Mesenteric fat pad (tissue), 1 donor: ENCODE measurements around the gene CCSER1. TPM values are rescaled to one million over a fixed set of nuclear protein-coding genes. Genes with fewer than 3 reads are reported as not detected.
"Not testable (repeated sequence)": the region's sequence is repeated elsewhere in the genome, so short reads cannot be mapped to it uniquely, and the experiment has no call there.

Experiments used
- DNase-seq: peaks from one replicate; pipeline ENCODE4 v3.0.0-alpha.2; 2020; ENCODE audit warnings: low spot score
- total RNA-seq: library from RNA; stranded (reverse); fragmentation: NEBNext Ultra II Directional; extraction: Animal tissue kit (Norgen Biotek cat#: 25700); gene quantifications from one replicate; pipeline ENCODE4 v1.2.1, GENCODE V29; 2021
- donor health status: DM: yes; HTN: yes; CAD: no.

Gene CCSER1
- total RNA-seq, 1 donor from 2014 or later = 9.7 TPM

DNA sequence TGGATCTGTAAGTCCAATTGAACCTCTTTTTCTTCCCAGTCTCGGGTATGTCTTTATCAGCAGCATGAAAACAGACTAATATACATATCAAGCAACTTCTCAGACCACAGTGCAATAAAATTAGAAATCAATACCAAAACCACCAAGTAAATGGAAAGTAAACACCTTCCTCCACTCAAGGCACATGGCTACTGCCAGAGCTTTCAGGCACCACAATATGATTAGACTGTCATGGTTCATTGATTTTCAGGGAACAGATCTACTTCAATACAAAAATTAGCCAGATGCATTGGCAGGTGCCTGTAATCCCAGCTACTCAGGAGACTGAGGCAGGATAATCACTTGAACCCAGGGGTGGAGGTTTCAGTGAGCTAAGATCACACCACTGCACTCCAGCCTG, 776.2 kb downstream of the CCSER1 start:
- not testable (repeated sequence) for DNase-seq

DNA sequence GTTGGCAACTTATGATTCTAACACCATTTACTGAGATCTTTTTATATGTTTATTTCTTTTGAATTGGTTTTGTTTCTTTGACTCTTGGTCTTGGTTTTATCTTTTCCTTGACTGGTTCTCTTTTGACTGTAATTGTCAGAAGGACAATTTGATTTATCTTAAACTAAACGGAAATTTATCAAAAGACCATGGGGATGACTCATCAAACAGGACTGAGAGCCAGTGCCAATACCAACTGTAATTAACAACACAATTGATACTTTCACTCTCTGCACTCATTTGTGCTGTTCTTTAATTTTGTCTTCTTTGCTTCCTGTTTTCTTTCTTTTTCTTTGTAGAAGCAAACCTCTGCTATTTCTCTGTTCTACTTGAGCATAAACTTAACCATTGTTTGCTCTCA, 776.8 kb downstream of the CCSER1 start:
- no peak for DNase-seq

DNA sequence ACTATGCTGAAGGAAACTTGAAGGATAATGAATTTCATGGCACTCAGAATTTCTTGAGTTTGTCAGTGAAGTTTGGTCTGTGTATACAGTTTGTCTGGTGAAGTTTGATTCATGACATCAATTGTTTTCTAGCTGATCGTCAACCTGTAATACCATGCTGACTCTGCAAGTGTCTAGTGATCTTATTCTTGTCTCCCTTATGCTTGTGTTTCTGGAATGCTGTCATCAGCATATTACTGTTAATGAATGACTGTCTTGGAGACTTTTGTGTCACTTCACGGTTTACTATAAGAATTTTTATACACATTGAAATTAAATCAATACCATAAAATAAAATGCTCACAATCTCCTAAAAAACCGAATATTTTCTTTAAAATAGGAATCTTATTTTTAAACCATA, 779.0 kb downstream of the CCSER1 start:
- DNase-seq = no peak

DNA sequence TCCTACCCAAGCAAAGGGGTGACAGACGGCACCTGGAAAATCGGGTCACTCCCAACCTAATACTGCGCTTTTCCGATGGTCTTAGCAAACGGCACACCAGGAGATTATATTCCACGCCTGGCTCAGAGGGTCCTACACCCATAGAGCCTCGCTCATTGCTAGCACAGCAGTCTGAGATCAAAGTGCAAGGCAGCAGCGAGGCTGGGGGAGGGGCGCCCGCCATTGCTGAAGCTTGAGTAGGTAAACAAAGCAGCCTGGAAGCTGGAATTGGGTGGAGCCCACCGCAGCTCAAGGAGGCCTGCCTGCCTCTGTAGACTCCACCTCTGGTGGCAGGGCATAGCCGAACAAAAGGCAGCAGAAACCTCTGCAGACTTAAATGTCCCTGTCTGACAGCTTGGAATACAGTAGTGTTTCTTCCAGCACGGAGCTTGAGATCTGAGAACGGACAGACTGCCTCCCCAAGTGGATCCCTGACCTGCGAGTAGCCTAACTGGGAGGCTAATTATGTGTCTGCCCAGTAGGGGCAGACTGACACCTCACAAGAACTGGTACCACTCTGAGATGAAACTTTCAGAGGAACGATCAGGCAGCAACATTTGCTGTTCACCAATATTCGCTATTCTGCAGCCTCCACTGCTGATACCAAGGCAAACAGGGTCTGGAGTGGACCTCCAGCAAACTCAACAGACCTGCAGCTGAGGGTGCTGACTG, 784.7 kb downstream of the CCSER1 start:
- not testable (repeated sequence) for DNase-seq

DNA sequence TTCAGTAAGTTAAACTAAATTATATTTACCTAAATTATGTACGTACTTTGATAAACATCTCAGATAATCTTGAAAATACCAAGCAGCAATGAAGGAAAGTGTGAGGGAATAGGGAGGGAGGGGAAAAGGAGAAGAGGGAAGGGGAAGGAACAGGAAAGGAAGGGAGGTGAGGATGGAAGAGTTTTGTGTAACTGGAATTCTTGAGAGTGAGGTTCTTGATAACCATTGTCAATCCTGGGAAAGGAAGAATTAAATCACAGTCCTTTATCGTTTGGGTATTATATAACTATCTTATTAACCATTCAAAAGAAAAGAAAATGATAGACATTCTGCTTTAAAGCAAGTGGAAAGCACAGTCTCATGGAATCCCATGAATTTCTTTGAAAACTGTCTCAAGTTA, 795.0 kb downstream of the CCSER1 start:
- DNase-seq = no peak

DNA sequence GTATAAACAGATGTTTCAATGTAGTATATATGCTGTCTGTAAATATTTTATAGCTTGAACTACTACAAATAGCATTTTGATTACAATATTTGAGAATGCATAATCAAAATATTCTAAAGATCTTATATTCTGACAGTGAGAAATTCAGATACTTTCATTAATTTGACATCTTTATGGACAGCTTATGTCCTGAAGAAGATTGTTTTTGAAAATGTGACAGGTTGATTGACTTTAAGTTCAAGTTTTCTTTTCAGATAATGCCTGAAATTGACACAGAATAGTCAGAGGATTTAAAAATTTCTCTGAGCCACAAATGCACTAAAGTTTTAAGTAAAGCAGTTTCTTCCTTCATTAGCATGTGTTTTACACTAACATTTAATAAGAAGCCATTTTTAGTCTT, 799.8 kb downstream of the CCSER1 start:
- DNase-seq = no peak

DNA sequence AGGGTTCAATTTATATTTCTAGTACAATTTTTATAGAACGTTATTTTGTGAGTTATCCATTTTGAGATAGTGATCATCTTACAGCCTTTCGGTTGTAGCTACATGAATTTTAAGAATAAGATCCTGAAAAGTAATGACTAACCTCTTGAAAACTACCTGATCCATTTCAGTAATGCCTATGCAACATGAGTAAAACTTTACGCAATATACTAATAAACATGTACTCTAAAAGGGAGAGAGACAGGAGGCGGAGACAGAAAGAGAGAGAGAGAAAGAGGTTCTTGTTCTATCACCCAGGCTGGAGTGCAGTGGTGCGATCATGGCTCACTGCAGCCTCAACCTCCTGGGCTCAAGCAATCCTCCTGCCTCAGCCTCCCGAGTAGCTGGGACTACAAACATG, 816.1 kb downstream of the CCSER1 start:
- no peak for DNase-seq

DNA sequence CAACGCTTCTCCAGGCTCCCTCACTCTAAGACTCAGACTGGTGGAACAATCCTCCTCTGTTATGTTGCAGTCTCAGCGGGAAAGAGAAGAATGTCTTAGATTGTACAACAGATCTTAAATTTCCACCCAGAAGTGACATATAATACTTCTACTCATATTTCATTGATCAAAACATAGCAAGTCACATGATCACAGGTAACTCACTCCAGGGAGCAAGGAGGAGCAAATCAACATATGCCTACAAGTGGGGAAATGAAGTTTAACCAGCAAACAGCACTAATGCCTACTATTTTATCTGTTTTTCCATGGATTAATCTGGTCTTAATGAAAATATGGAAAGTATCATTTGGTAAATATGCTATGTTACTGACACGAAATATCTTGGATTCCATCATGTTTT, 819.8 kb downstream of the CCSER1 start:
- no peak for DNase-seq

DNA sequence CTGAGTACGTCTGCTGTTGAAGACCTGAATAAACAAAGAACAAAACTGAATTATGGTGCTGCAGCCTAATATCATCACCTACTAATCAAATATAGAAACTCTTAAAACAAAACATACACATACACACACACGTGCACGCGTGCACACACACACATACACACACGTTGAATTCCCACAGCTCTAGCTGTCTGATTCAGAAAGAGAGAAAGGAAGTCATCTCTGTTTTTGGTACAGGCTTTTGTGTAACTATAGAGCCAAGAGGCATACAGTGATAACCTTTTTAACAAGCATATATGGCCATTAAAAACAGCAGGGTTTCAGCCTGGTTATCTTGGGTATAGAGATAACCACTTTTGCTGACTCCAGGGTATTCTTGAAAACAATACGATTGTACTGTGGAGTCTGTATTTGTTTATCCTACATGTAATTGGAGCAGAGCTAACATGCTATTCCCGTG, 823.2 kb downstream of the CCSER1 start:
- DNase-seq = no peak

DNA sequence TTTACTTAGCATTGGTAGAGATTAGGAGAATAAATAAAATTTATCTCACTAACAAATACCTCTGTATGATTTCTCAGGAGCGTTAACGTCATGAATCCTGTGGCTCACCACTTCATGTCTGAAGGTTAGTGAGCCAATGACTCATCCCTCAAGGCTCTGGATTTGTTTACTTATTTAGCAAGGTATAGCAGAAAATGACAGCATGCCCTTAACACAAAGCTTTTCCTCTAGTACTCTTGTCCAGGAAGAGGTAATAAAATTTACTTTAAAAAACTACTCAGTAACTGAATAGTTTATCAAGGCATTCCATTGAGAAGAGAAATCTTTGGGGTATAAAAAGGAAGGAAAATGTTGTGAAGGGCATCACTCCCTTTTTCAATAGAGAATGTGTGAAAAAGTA, 823.8 kb downstream of the CCSER1 start:
- DNase-seq = no peak

DNA sequence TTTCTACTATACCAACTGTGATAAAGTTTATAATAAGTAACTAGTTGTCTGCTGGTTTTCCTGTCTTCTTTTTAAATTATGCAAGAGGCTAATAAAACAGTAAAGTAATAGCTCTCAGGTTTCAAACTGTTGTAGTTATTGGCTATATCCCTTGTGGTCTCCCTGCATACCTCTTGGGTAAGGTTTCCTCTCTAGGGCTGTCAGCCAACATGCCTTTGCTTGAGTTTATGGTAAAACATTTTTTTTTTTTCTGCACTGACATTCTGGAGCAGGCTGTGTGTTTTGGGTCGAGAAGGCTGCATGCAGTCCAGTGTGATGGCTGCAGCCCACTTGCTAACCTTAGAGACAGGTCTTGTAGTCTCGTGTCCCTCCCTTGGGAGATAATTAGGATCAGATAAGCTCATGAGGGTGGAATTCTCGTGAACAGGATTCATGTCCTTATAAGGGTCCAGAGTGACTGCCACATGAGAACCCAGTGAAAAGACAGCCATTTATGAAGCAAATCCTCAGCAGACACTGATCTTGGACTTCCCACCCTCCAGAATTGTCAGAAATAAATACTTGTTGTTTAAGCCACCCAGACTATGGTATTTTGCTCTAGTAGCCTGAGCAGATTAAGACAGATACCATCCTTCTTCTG, 831.2 kb downstream of the CCSER1 start:
- DNase-seq = no peak

DNA sequence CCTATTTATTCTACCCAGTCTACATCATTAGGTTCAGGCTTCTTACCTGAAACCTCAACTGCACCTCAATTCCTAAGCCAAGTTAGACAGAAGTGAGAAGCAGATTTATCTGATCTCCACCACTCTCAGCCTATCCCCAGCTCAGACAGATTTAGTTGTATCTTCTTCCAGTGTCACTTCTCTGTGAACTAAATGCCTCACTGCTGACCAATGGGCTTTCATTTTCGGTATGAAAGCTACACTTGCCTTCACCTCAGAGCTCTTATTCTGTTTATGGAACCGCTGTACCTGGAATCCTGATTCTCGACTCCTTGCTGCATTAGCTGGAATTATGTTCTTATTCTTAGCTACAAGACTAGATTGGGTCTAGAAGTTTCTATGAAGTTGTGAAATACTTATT, 833.2 kb downstream of the CCSER1 start:
- DNase-seq = no peak

DNA sequence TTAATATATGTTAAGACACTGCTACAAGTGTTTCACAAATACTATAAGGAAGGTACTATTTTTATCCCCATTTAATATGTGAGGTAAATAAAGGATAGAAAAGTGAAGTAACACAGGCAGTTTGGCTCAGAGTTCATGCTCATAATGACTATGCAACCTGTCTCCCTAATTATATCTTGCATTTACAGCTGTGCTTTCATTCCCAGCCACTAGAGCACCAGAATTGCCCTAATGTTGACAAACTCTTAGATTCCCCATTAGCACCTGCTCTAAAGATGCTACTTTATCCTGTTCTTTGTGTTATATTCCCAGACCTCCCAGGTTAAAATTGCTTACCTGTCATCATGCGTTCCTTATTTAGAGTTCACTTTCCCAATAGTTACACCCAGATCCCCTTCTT, 833.6 kb downstream of the CCSER1 start:
- no peak for DNase-seq

DNA sequence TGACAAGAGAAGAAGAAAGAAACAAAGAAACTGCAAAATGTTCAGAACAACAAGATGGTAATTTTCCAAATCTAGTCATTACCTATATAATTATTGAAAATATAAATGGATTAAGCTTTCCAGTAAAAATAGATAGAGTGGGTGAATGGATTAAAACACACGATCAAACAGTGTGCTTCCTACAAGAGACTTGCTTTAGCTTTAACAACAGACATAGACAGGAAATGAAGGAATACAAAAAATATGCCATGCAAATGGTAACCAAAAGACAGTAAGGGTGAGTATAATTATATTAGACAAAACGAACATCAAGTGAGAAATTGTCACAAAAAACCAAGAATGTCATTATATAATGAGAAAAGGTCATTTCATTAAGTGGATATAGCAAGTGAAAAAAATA, 842.8 kb downstream of the CCSER1 start:
- DNase-seq = no peak

DNA sequence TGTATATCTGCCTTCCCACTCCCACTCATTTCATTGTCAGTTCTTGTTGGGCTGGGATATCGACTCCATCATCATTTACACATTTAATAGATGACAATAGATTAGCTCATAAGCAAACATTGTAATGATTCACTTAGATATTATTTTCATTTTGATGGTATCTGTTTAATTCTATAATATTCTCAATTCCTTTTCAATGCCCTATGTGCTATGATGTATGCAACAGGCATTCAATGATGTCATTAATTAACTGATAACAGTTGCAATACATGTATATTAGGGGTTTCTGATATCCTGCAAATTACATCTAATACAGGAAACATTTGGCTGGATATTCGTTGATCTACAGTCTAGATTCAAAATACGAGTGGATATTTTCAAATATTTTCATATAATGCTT, 850.5 kb downstream of the CCSER1 start:
- DNase-seq = no peak

DNA sequence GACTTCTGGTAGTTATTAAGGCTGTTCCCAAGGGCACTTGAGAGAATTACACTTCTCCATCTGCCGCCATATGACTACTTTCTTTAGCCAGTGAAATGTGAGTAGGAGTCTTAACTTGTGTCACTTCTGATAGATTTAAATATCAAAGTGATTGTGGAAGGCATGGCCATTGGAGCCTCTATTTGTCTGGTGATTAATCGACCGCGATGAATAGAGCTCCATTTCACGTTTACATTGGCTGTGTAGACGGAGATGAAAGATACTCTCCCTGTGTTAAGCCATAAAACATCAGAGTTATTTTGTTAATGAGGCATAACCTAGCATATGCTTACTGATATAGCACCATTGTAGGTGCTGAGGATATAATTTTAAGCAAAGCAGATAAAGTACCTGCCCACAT, 852.4 kb downstream of the CCSER1 start:
- DNase-seq = no peak

DNA sequence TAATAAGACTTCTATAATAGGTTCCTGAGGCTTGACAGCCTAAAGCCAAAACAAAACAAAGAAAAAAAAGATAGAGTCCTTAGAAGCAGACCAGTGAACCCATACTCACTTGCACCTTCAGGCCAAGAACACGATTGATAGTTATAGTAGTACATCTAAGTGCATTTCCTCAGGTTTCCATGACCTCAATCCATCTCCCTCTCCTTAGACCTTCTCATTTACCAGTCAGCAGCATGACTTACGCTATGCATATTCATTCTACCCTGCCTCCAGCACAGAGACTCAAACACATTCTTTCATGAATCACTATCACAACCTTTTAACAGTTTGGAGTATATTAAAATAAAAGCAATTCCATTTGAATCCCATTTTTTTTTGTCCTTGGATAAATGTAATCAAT, 855.6 kb downstream of the CCSER1 start:
- no peak for DNase-seq

DNA sequence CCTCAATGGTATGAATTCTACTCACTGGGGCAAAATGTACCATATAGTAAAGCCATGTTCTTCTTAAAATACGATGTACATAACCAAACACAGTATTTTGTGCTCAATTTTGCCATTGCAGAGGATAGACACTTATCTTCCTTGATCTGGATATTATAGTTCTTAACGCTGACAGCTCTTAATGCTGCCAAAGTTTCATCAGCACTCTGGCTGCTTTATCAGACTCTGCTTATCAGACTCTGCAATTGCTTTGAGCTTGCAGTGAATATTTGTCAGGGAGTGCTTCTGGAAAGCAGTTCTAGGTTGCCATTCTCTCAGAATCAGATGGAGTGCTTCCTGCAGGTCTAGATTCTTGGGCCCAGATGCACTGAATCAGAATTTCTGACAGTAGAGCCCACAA, 863.1 kb downstream of the CCSER1 start:
- no peak for DNase-seq

DNA sequence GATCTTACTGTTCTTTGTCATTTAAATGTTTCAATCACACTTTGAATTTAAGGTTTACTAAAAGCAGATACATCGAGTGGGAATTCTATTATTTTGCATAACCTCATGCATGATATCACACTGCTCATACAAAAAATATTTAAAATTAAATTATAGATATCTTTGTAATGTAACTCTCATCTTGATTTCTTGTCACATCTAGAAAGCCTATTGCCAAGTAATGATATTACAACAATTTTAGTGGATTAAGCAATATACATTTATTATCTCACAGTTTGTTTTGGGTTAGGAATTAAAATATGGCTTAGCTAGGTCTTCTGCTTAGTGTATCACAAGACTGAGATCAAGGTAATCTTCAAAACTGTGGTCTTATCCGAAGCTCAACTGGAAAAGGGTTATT, 865.0 kb downstream of the CCSER1 start:
- no peak for DNase-seq

DNA sequence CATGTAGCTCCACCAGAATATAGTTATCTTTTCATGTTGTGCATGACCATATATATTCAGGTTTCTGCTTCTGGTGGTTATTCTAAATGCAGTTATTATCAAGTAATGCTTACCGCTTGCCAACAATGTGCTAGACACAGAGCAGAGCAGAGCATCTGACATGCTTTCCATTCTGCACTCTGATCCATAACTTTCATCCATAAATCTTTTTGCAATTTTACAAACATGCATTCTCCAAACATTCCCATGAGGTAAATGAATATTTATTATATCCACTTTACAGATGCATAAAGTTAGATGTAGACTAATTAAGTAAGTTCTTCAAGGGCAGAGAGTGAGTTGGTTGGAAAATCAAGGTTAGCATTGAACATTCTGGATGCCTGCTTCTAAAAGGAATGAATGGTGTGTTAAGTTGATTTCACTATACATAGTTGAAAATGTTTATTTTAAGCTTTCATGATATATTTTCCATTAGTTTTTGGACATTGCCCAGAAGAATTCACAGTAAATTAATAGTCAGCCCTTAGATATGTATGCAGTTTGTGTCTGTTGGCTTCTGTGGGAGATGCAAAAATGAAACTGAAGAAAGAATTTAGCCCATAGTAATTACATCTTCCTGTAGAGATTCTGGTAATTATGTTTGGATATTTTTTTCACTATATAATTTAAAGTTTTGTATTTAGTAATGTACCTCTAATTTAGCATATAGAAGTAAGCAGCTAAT, 867.8 kb downstream of the CCSER1 start:
- DNase-seq = no peak

DNA sequence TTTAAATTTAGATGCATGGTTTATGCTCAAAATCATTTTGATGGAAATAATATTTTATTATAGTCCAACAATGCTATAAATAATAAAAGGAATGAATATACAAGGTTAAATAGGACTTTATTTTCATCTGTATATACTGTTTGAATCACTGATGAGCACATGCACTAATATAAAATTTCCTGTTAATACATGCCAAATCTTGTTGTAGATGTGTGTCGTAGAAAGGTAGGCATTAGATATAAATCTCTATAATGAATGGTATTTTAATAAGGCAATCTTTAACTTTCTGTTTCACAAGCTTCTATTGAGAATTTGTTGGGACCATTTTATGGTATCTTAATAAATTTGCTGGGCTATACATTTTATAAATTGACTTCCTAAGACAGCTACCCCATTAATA, 868.8 kb downstream of the CCSER1 start:
- no peak for DNase-seq

DNA sequence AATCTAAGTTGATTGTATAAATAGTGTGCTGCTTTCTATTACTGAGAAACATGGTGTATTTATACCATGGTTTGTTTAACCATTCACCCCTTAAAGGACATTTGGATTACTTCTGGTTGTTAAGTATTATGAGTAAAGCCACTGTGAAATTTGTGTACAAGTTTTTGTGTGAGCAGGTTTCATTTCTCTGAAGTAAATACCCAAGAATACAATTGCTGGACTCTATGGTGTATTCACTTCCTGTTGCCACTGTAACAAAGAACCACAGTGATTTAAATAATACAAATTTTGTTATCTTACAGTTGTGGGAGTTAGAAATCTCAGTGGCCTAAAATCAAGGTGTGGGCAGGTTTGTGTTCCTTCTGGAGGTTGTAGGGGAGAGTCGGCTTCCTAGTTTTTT, 869.6 kb downstream of the CCSER1 start:
- DNase-seq = no peak

DNA sequence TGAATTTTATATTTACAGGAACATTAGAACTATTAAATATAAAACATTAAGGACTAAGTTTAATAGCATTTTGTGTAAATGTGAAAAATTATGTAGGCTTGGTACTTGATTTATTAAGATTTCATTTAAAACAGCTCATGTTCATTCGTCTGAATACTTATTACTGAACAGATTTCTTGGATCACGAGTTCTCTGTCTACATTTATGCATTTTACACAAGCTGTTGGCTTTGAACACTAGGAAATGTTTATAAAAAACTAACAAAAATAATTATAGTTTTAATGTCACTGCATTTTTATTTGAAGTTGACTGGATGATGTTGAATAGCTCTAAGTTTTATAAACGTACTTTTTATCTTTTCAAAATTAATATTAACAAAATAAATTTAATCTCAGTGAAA, 888.7 kb downstream of the CCSER1 start:
- DNase-seq = no peak
